Measurements from ENCODE around the gene SLC35C1. TPM values are rescaled to one million over a fixed set of nuclear protein-coding genes. Genes with fewer than 3 reads are reported as not detected.
A peak's percentile ranks its signal among the peaks of the same experiment; 100 is the strongest.

Gene SLC35C1
- total RNA-seq, 1 donor from 2014 or later: 13.3 TPM

- Mint-ChIP-seq H3K4me1 (peaks cover 30% of the 10 kb centered on the region), H3K4me3 (no peak overlapping the region), H3K27me3 (ENCODE audit: low read depth) (no peaks in the 10 kb centered on the region), H3K36me3 (ENCODE audit: low read depth) (no peaks in the 10 kb centered on the region), H3K9me3 (no peaks in the 10 kb centered on the region), H3K27ac (ENCODE audit: unreplicated experiment) (no peak overlapping the region)
- TF ChIP-seq, protein P1, sequence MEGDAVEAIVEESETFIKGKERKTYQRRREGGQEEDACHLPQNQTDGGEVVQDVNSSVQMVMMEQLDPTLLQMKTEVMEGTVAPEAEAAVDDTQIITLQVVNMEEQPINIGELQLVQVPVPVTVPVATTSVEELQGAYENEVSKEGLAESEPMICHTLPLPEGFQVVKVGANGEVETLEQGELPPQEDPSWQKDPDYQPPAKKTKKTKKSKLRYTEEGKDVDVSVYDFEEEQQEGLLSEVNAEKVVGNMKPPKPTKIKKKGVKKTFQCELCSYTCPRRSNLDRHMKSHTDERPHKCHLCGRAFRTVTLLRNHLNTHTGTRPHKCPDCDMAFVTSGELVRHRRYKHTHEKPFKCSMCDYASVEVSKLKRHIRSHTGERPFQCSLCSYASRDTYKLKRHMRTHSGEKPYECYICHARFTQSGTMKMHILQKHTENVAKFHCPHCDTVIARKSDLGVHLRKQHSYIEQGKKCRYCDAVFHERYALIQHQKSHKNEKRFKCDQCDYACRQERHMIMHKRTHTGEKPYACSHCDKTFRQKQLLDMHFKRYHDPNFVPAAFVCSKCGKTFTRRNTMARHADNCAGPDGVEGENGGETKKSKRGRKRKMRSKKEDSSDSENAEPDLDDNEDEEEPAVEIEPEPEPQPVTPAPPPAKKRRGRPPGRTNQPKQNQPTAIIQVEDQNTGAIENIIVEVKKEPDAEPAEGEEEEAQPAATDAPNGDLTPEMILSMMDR (conservative IDR thresholded peaks at IDR 0.05): no peak
- no peak for DNase-seq (ENCODE audit: low read depth, low spot score)
These were observed 6.8 kb downstream of the SLC35C1 start for GRCh38 chr11:45811571-45812290.

- no peaks in the 10 kb centered on the region for H3K9me3 Mint-ChIP-seq
- TF ChIP-seq, protein P1 (conservative IDR thresholded peaks at IDR 0.05): no peak
- H3K27ac Mint-ChIP-seq (ENCODE audit: unreplicated experiment): peak overlapping the region; percentile 45
- H3K4me3 Mint-ChIP-seq: no peak overlapping the region
- H3K4me1 Mint-ChIP-seq: peaks cover 22% of the 10 kb centered on the region
- H3K27me3 Mint-ChIP-seq (ENCODE audit: low read depth): no peaks in the 10 kb centered on the region
- H3K36me3 Mint-ChIP-seq (ENCODE audit: low read depth): no peaks in the 10 kb centered on the region
- no peak for DNase-seq (ENCODE audit: low read depth, low spot score)
These were observed 7.9 kb downstream of the SLC35C1 start for GRCh38 chr11:45812581-45813548.

GRCh38 chr11:45815747-45816146, 10.8 kb downstream of the SLC35C1 start:
- Mint-ChIP-seq H3K27ac (ENCODE audit: unreplicated experiment) (no peak overlapping the region), H3K36me3 (ENCODE audit: low read depth) (no peaks in the 10 kb centered on the region), H3K4me3 (no peak overlapping the region), H3K27me3 (ENCODE audit: low read depth) (no peaks in the 10 kb centered on the region), H3K9me3 (no peaks in the 10 kb centered on the region), H3K4me1 (peaks cover 8% of the 10 kb centered on the region)
- DNase-seq (ENCODE audit: low read depth, low spot score): no peak
- TF ChIP-seq, protein P1 (conservative IDR thresholded peaks at IDR 0.05): no peak

DNA sequence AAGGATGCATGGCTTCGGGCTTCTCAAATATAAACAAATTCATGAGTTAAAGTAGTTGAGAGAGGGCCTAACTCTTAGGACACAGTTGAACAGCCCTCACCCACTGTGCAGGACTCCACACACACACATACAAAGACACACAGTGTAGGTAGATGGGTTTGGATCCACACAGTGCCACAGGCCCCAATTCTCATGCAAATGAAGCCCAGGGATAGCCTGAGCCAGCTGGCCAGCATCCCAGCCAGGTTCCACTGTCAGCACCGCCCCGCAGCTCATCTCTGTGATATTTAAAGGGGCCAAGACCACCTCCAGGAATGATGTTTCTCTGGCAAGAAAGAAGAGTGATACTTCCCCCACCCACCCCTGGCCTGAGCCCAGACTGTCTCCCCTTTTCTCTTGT, 11.7 kb downstream of the SLC35C1 start:
- Mint-ChIP-seq H3K4me3 (no peak overlapping the region), H3K27me3 (ENCODE audit: low read depth) (no peaks in the 10 kb centered on the region), H3K36me3 (ENCODE audit: low read depth) (no peaks in the 10 kb centered on the region), H3K4me1 (peaks cover 8% of the 10 kb centered on the region), H3K9me3 (no peaks in the 10 kb centered on the region), H3K27ac (ENCODE audit: unreplicated experiment) (no peak overlapping the region)
- no peak for DNase-seq (ENCODE audit: low read depth, low spot score)
- TF ChIP-seq, protein P1 (conservative IDR thresholded peaks at IDR 0.05): no peak

GRCh38 chr11:45817191-45817590, 12.2 kb downstream of the SLC35C1 start:
- no peak overlapping the region for H3K27ac Mint-ChIP-seq (ENCODE audit: unreplicated experiment)
- TF ChIP-seq, protein P1 (conservative IDR thresholded peaks at IDR 0.05): no peak

More at GRCh38 chr11:45817191-45817590, 12.2 kb downstream of the SLC35C1 start:
- Mint-ChIP-seq H3K4me3 (no peak overlapping the region), H3K27me3 (ENCODE audit: low read depth) (no peaks in the 10 kb centered on the region), H3K36me3 (ENCODE audit: low read depth) (no peaks in the 10 kb centered on the region), H3K4me1 (peaks cover 8% of the 10 kb centered on the region), H3K9me3 (no peaks in the 10 kb centered on the region)
- DNase-seq (ENCODE audit: low read depth, low spot score): no peak

Measured in neural crest cell (in vitro differentiated cells).